ENCODE measurements around the gene FAHD1. TPM values are rescaled to one million over a fixed set of nuclear protein-coding genes. Genes with fewer than 3 reads are reported as not detected.

Gene FAHD1
- total and polyA plus RNA-seq, 4 donors: 42.7 to 84.2 (median 61.4) TPM

- no peak for TF ChIP-seq FOXA2 (IDR thresholded peaks at IDR 0.05)
- TF ChIP-seq REST (IDR thresholded peaks at IDR 0.05): no peak
- no peak for TF ChIP-seq CTCF (IDR thresholded peaks at IDR 0.05; ENCODE audit: low read depth, low read length, missing input control)
- no peak for TF ChIP-seq FOXA1 (IDR thresholded peaks at IDR 0.05)
- no peak for TF ChIP-seq HNF4A (conservative IDR thresholded peaks at IDR 0.05)
- H3K36me3 ChIP-seq (ENCODE audit: control insufficient read depth in 4 of 4, insufficient read depth in 3 of 4, low read depth in 1 of 4, low read length in 3 of 4): peaks cover 0 to 26% (median 5%) of the 10 kb centered on the region in 4 donors
These were observed 41.8 kb upstream of the FAHD1 start for GRCh38 chr16:1784977-1785845.

GRCh38 chr16:1785846-1786170 lies 41.2 kb upstream of the FAHD1 start:
- Histone ChIP-seq H3K4me3 (ENCODE audit: low read depth in 1 of 3, low read length in 3 of 3) (no peak overlapping the region), H3K27me3 (ENCODE audit: control insufficient read depth in 4 of 4, insufficient read depth in 4 of 4, low read length in 3 of 4) (no peaks in the 10 kb centered on the region), H3K9me3 (ENCODE audit: control insufficient read depth in 4 of 4, low read length in 3 of 4) (no peaks in the 10 kb centered on the region), H3K27ac (ENCODE audit: low read depth in 1 of 2, low read length in 2 of 2) (no peak overlapping the region), H3K36me3 (ENCODE audit: control insufficient read depth in 4 of 4, insufficient read depth in 3 of 4, low read depth in 1 of 4, low read length in 3 of 4) (peaks cover 0 to 28% (median 5%) of the 10 kb centered on the region in 4 donors), H3K4me1 (ENCODE audit: control insufficient read depth in 4 of 4, insufficient read depth in 4 of 4, low read length in 3 of 4) (peaks cover 7 to 61% (median 39%) of the 10 kb centered on the region in 4 donors), H3K9ac (ENCODE audit: low read depth in 1 of 2, low read length in 2 of 2) (no peak overlapping the region)
- DNase-seq (ENCODE audit: low spot score): no peak
- 89% methylated on average over 14 of the region's 14 CpGs for WGBS
- TF ChIP-seq HNF4G (IDR thresholded peaks at IDR 0.05): no peak
- TF ChIP-seq SP1 (IDR thresholded peaks at IDR 0.05): no peak
- TF ChIP-seq TAF1 (conservative IDR thresholded peaks at IDR 0.05): no peak
- no peak for TF ChIP-seq YY1 (IDR thresholded peaks at IDR 0.05)
- no peak for TF ChIP-seq NR2F2 (IDR thresholded peaks at IDR 0.05)
- no peak for TF ChIP-seq JUND (IDR thresholded peaks at IDR 0.05)
- TF ChIP-seq REST (IDR thresholded peaks at IDR 0.05): no peak
- no peak for TF ChIP-seq HNF4A (conservative IDR thresholded peaks at IDR 0.05)

More at GRCh38 chr16:1784977-1785845, 41.8 kb upstream of the FAHD1 start:
- Histone ChIP-seq H3K9ac (ENCODE audit: low read depth in 1 of 2, low read length in 2 of 2) (no peak overlapping the region), H3K27me3 (ENCODE audit: control insufficient read depth in 4 of 4, insufficient read depth in 4 of 4, low read length in 3 of 4) (no peaks in the 10 kb centered on the region), H3K27ac (ENCODE audit: low read depth in 1 of 2, low read length in 2 of 2) (no peak overlapping the region), H3K9me3 (ENCODE audit: control insufficient read depth in 4 of 4, low read length in 3 of 4) (no peaks in the 10 kb centered on the region), H3K4me3 (ENCODE audit: low read depth in 1 of 3, low read length in 3 of 3) (no peak overlapping the region), H3K4me1 (ENCODE audit: control insufficient read depth in 4 of 4, insufficient read depth in 4 of 4, low read length in 3 of 4) (peaks cover 11 to 61% (median 40%) of the 10 kb centered on the region in 4 donors)
- WGBS: 89% methylated on average over 26 of the region's 26 CpGs
- DNase-seq (ENCODE audit: low spot score): no peak

All from liver (tissue), 9 donors.